ENCODE results near the gene ADGRL4. TPM values are rescaled to one million over a fixed set of nuclear protein-coding genes. Genes with fewer than 3 reads are reported as not detected.
A peak's percentile ranks its signal among the peaks of the same experiment; 100 is the strongest.

ADGRL4 gene
- total and polyA plus RNA-seq, 2 experiments from 2014 or later: 0.24 to 0.32 TPM

DNA sequence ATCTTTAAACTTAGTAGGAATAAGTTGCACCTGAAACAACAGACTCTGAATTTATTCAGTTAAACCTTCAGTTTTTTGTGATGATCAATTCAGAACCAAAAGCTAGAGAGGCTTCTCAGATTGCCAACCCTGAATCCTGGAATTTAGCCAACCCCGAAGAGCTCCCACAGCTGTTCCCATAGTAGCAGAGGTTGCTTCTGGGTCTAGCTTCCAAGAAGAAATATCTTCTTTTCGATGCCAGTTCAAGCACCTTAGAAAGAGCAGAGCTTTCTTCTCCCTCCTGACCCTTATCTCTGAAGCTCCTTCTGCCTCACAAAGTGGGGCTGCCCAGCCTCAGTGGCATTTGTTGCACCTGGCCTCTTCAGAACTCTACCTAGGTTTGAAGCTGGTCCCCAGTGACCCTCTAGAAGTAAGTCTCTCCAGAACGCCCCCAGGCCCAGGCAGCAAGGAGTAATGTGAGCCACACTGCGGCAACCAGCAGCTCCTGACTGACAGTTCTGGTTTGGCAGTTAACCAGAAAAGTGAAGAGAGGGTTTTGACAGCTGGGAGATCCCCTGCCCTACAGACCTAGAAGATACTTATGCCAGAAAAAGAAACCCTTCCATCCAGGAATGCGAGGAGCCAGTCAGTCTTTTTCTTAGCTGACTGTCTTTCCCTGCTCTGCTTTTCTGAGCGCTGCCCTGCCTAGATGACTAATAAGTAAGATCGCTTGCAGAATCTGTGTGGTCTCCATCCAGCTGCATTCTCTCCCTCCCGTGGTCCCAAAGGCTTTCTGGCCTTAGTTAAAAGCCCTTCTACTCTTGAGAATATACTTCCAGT lies 165.9 kb downstream of the ADGRL4 start:
- 0 out of 3 replicates have a peak, but pooled peaks cover 3% of the 10 kb centered on the region for H3K36me3 Mint-ChIP-seq (ENCODE audit: low read depth)
- Histone ChIP-seq H2AFZ (peak overlapping the region; percentile 92), H3K27me3 (ENCODE audit: insufficient read depth) (no peaks in the 10 kb centered on the region), H3K79me2 (replicated peaks; ENCODE audit: insufficient read depth) (no peaks in the 10 kb centered on the region), H4K20me1 (replicated peaks; ENCODE audit: insufficient read depth) (no peaks in the 10 kb centered on the region), H3K4me1 (ENCODE audit: insufficient read depth) (0 out of 2 replicates have a peak, but pooled peaks cover 4% of the 10 kb centered on the region), H3F3A (replicated peaks; ENCODE audit: low read depth) (no peaks in the 10 kb centered on the region), H3K9me2 (ENCODE audit: insufficient read depth) (no peaks in the 10 kb centered on the region; the same call in 1 of the 2 replicates), H3K4me3 (no peak overlapping the region), H3K4me2 (no peak overlapping the region), H3K27ac (ENCODE audit: low read depth) (no peak overlapping the region), H3K36me3 (ENCODE audit: insufficient read depth) (no peaks in the 10 kb centered on the region)
- H3K27me3 Mint-ChIP-seq (ENCODE audit: insufficient read depth, low read depth, poor library complexity): no peaks in the 10 kb centered on the region
- no peak overlapping the region for H3K27ac Mint-ChIP-seq
- no peak overlapping the region for H3K4me3 Mint-ChIP-seq
- peaks cover 8% of the 10 kb centered on the region for H3K4me1 Mint-ChIP-seq
- TF ChIP-seq, protein P1, sequence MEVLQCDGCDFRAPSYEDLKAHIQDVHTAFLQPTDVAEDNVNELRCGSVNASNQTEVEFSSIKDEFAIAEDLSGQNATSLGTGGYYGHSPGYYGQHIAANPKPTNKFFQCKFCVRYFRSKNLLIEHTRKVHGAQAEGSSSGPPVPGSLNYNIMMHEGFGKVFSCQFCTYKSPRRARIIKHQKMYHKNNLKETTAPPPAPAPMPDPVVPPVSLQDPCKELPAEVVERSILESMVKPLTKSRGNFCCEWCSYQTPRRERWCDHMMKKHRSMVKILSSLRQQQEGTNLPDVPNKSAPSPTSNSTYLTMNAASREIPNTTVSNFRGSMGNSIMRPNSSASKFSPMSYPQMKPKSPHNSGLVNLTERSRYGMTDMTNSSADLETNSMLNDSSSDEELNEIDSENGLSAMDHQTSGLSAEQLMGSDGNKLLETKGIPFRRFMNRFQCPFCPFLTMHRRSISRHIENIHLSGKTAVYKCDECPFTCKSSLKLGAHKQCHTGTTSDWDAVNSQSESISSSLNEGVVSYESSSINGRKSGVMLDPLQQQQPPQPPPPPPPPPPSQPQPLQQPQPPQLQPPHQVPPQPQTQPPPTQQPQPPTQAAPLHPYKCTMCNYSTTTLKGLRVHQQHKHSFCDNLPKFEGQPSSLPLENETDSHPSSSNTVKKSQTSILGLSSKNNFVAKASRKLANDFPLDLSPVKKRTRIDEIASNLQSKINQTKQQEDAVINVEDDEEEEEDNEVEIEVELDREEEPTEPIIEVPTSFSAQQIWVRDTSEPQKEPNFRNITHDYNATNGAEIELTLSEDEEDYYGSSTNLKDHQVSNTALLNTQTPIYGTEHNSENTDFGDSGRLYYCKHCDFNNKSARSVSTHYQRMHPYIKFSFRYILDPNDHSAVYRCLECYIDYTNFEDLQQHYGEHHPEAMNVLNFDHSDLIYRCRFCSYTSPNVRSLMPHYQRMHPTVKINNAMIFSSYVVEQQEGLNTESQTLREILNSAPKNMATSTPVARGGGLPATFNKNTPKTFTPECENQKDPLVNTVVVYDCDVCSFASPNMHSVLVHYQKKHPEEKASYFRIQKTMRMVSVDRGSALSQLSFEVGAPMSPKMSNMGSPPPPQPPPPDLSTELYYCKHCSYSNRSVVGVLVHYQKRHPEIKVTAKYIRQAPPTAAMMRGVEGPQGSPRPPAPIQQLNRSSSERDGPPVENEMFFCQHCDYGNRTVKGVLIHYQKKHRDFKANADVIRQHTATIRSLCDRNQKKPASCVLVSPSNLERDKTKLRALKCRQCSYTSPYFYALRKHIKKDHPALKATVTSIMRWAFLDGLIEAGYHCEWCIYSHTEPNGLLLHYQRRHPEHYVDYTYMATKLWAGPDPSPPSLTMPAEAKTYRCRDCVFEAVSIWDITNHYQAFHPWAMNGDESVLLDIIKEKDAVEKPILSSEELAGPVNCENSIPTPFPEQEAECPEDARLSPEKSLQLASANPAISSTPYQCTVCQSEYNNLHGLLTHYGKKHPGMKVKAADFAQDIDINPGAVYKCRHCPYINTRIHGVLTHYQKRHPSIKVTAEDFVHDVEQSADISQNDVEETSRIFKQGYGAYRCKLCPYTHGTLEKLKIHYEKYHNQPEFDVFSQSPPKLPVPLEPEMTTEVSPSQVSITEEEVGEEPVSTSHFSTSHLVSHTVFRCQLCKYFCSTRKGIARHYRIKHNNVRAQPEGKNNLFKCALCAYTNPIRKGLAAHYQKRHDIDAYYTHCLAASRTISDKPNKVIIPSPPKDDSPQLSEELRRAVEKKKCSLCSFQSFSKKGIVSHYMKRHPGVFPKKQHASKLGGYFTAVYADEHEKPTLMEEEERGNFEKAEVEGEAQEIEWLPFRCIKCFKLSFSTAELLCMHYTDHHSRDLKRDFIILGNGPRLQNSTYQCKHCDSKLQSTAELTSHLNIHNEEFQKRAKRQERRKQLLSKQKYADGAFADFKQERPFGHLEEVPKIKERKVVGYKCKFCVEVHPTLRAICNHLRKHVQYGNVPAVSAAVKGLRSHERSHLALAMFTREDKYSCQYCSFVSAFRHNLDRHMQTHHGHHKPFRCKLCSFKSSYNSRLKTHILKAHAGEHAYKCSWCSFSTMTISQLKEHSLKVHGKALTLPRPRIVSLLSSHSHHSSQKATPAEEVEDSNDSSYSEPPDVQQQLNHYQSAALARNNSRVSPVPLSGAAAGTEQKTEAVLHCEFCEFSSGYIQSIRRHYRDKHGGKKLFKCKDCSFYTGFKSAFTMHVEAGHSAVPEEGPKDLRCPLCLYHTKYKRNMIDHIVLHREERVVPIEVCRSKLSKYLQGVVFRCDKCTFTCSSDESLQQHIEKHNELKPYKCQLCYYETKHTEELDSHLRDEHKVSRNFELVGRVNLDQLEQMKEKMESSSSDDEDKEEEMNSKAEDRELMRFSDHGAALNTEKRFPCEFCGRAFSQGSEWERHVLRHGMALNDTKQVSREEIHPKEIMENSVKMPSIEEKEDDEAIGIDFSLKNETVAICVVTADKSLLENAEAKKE (CRISPR knock-in tag; IDR thresholded peaks at IDR 0.05): no peak
- TF ChIP-seq JUNB (IDR thresholded peaks at IDR 0.05; ENCODE audit: unreplicated experiment) (no peak), EZH2phosphoT487 (IDR thresholded peaks at IDR 0.05; ENCODE audit: unreplicated experiment) (no peak), ETS1 (IDR thresholded peaks at IDR 0.05) (no peak), CREB1 (CRISPR knock-in tag; IDR thresholded peaks at IDR 0.05; ENCODE audit: low read depth) (no peak)
- H3K9me3 Mint-ChIP-seq: peaks cover 3% of the 10 kb centered on the region; the same call in 1 of the 3 replicates
- DNase-seq (ENCODE audit: low spot score) (peak; percentile 14), ATAC-seq (peak; percentile 68)

Measured in GM23338 (cell line).